Caco-2 (cell line): ENCODE measurements around the gene DAPK1. TPM values are rescaled to one million over a fixed set of nuclear protein-coding genes. Genes with fewer than 3 reads are reported as not detected.

Experiments used
- BruUV-seq: library from RNA; stranded (reverse); fragments of 400-500 nt; replicated peaks from 2 replicates; lab custom pipeline; 2021; lab: Mats Ljungman, UMichigan
- CTCF ChIA-PET: fragments of 300-600 bp; sonication (Branson Sonifier 250); formaldehyde crosslinking; loops from one replicate; lab custom pipeline; 2022; ENCODE audit warnings: antibody characterized with exemption; lab: Charles Lee
- POLR2A ChIA-PET: fragments of 300-600 bp; sonication (Branson Sonifier 250); formaldehyde crosslinking; loops from one replicate; lab custom pipeline; 2022; ENCODE audit warnings: antibody characterized with exemption; lab: Charles Lee
- DNase-seq, 2 experiments: peaks; one replicate each; pipeline versions ENCODE4 v3.0.0 to v3.0.0-alpha.2; 2020 to 2022
- H3K27me3 ChIP-seq: replicated peaks from 2 replicates; pipeline ENCODE4 v1.6.0; 2011; ENCODE audit warnings: low read length; ENCODE audit not compliant: control insufficient read depth, insufficient read depth
- H3K36me3 ChIP-seq: 2 replicates; pipeline ENCODE4 v1.5.1; 2011; ENCODE audit warnings: low read length; ENCODE audit not compliant: control insufficient read depth, insufficient read depth
- H3K4me1 ChIP-seq: fragments of 250-450 bp; sonication (Bioruptor Pico); 2 replicates; pipeline ENCODE4 v1.5.1; 2020; ENCODE audit warnings: mild to moderate bottlenecking
- H3K4me3 ChIP-seq: 2 replicates; pipeline ENCODE4 v1.5.1; 2011; ENCODE audit warnings: low read depth, mild to moderate bottlenecking, control low read depth, low read length
- H3K9me3 ChIP-seq: fragments of 250-450 bp; sonication (Bioruptor Pico); 2 replicates; pipeline ENCODE4 v1.5.1; 2020; ENCODE audit warnings: mild to moderate bottlenecking, moderate library complexity
- H3K27ac Mint-ChIP-seq: one replicate; pipeline ENCODE4 v1.8.0; 2022; ENCODE audit warnings: mixed read lengths; ENCODE audit not compliant: unreplicated experiment
- H3K27me3 Mint-ChIP-seq: one replicate; pipeline ENCODE4 v1.8.0; 2022; ENCODE audit warnings: mixed read lengths; ENCODE audit not compliant: insufficient read depth, unreplicated experiment
- H3K36me3 Mint-ChIP-seq: one replicate; pipeline ENCODE4 v1.8.0; 2022; ENCODE audit warnings: mild to moderate bottlenecking, mixed read lengths; ENCODE audit not compliant: insufficient read depth, unreplicated experiment
- H3K4me1 Mint-ChIP-seq: one replicate; pipeline ENCODE4 v1.8.0; 2022; ENCODE audit warnings: low read depth, mixed read lengths; ENCODE audit not compliant: unreplicated experiment
- H3K4me3 Mint-ChIP-seq: one replicate; pipeline ENCODE4 v1.8.0; 2022; ENCODE audit warnings: mild to moderate bottlenecking, moderate library complexity, mixed read lengths; ENCODE audit not compliant: unreplicated experiment
- H3K9me3 Mint-ChIP-seq: one replicate; pipeline ENCODE4 v1.8.0; 2022; ENCODE audit warnings: mixed read lengths; ENCODE audit not compliant: unreplicated experiment
- CTCF ChIP-seq, 2 experiments: fragments of 200-600 bp in 1 of 2; IDR thresholded peaks; 1 replicate in 1 of 2; 2 replicates in 1 of 2; pipeline versions ENCODE4 v1.5.1 to v1.8.0; 2011 to 2022; ENCODE audit warnings: antibody characterized with exemption in 1 of 2, control low read depth in 1 of 2, inconsistent platforms in 1 of 2, low read depth in 1 of 2, low read length in 1 of 2, mild to moderate bottlenecking in 1 of 2, moderate library complexity in 1 of 2; ENCODE audit not compliant: insufficient read depth in 1 of 2, severe bottlenecking in 1 of 2, unreplicated experiment in 1 of 2
- intact Hi-C: fragments of 100-400 bp; cut with micrococcal nuclease; formaldehyde crosslinking; loops from one replicate; pipeline ENCODE4 v1.10.0; 2022; ENCODE audit not compliant: unreplicated experiment
- total RNA-seq: library from RNA; stranded (reverse); gene quantifications from 2 replicates; pipeline ENCODE4 v1.2.3, GENCODE V29; 2022

Gene DAPK1
- total RNA-seq, 1 experiment from 2014 or later: 79.2 TPM

DNA sequence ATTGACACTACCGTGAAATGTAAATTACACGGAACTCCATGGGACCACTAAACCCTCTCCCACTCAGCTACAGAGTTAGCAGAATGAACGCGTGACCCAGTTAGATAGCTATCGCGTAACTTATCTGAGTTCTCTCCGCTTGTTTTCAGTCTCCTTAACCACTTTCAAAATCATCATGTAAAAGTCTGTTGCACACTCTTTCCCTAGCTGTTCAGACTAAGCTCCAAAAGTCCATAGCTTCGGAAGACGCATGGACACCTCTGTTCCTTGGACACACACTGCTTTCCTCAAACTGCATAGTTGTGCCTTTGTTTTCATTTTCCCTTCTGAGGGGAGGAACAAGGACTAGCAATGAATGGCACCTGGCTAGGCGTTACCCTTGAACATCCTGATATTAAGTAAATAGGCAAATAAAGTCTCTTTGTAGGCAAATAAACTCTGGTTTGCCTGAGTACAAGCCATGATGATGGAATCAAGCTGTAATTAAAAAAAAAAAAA lies 83.3 kb downstream of the DAPK1 start:
- CTCF ChIA-PET: no interaction called here
- peaks cover 6% of the 10 kb centered on the region for H3K4me1 Mint-ChIP-seq
- H3K36me3 Mint-ChIP-seq: no peaks in the 10 kb centered on the region
- DNase-seq: no peak
- Histone ChIP-seq H3K36me3 (no peaks in the 10 kb centered on the region), H3K4me3 (no peak overlapping the region), H3K9me3 (no peaks in the 10 kb centered on the region), H3K27me3 (no peaks in the 10 kb centered on the region), H3K4me1 (0 out of 2 replicates have a peak, but pooled peaks cover 1% of the 10 kb centered on the region)
- BruUV-seq: no TSS peak
- intact Hi-C loops: no loop called here
- H3K4me3 Mint-ChIP-seq: no peak overlapping the region
- POLR2A ChIA-PET: no interaction called here
- H3K27ac Mint-ChIP-seq: no peak overlapping the region
- no peak for TF ChIP-seq CTCF (IDR thresholded peaks at IDR 0.05; ENCODE audit: insufficient read depth in 1 of 2, low read depth in 1 of 2, low read length in 1 of 2, severe bottlenecking in 1 of 2, unreplicated experiment in 1 of 2)
- H3K9me3 Mint-ChIP-seq: no peaks in the 10 kb centered on the region
- no peaks in the 10 kb centered on the region for H3K27me3 Mint-ChIP-seq

- TF ChIP-seq CTCF (IDR thresholded peaks at IDR 0.05; ENCODE audit: insufficient read depth in 1 of 2, low read depth in 1 of 2, low read length in 1 of 2, severe bottlenecking in 1 of 2, unreplicated experiment in 1 of 2): no peak
- CTCF ChIA-PET: no interaction called here
- Mint-ChIP-seq H3K9me3 (no peaks in the 10 kb centered on the region), H3K27ac (no peak overlapping the region), H3K27me3 (no peaks in the 10 kb centered on the region), H3K4me3 (no peak overlapping the region), H3K4me1 (peaks cover under 1% of the 10 kb centered on the region), H3K36me3 (no peaks in the 10 kb centered on the region)
- Histone ChIP-seq H3K27me3 (no peaks in the 10 kb centered on the region), H3K4me1 (no peaks in the 10 kb centered on the region), H3K36me3 (no peaks in the 10 kb centered on the region), H3K4me3 (no peak overlapping the region), H3K9me3 (no peaks in the 10 kb centered on the region)
- POLR2A ChIA-PET: no interaction called here
- intact Hi-C loops: no loop called here
- DNase-seq: no peak
- no TSS peak for BruUV-seq
Measured at GRCh38 chr9:87581513-87581912, 83.8 kb downstream of the DAPK1 start.

GRCh38 chr9:87581949-87582637 lies 84.4 kb downstream of the DAPK1 start:
- no peak overlapping the region for H3K4me3 Mint-ChIP-seq
- no peaks in the 10 kb centered on the region for H3K4me1 Mint-ChIP-seq
- CTCF ChIA-PET: no interaction called here

More at GRCh38 chr9:87581949-87582637, 84.4 kb downstream of the DAPK1 start:
- no peaks in the 10 kb centered on the region for H3K27me3 ChIP-seq
- intact Hi-C loops: no loop called here
- Mint-ChIP-seq H3K27me3 (no peaks in the 10 kb centered on the region), H3K36me3 (no peaks in the 10 kb centered on the region), H3K9me3 (no peaks in the 10 kb centered on the region), H3K27ac (no peak overlapping the region)
- H3K4me1 ChIP-seq: no peaks in the 10 kb centered on the region
- no peaks in the 10 kb centered on the region for H3K36me3 ChIP-seq
- POLR2A ChIA-PET: no interaction called here
- no peak for TF ChIP-seq CTCF (IDR thresholded peaks at IDR 0.05; ENCODE audit: insufficient read depth in 1 of 2, low read depth in 1 of 2, low read length in 1 of 2, severe bottlenecking in 1 of 2, unreplicated experiment in 1 of 2)
- H3K4me3 ChIP-seq: no peak overlapping the region
- BruUV-seq: no TSS peak
- no peak for DNase-seq
- no peaks in the 10 kb centered on the region for H3K9me3 ChIP-seq
